OCI-LY3 (cell line): ENCODE results near the gene YIPF5.

Experiments
- H2AFZ ChIP-seq: fragments of 200-600, 300-600 bp; shearing (Covaris generic); 2 replicates; pipeline ENCODE4 v1.6.0; 2014; ENCODE audit warnings: antibody characterized with exemption, low read depth, low read length
- H3K27ac ChIP-seq: fragments of 200-600, 300-600 bp; sonication (generic); 2 replicates; pipeline ENCODE4 v1.5.1; 2014; ENCODE audit warnings: mild to moderate bottlenecking, low read length, moderate library complexity, mixed read lengths
- H3K27me3 ChIP-seq: fragments of 200-600, 300-600 bp; sonication (generic); 2 replicates; pipeline ENCODE4 v1.6.1; 2014; ENCODE audit warnings: low read depth, low read length, mixed read lengths
- H3K36me3 ChIP-seq: fragments of 200-600, 300-600 bp; sonication (generic); replicated peaks from 2 replicates; pipeline ENCODE3; 2014; ENCODE audit warnings: low read depth, low read length, mixed read lengths
- H3K4me1 ChIP-seq: fragments of 300-600, 200-600 bp; sonication (generic); 2 replicates; pipeline ENCODE4 v1.6.1; 2014; ENCODE audit warnings: low read length, mixed read lengths
- H3K4me2 ChIP-seq: fragments of 200-600, 300-600 bp; sonication (generic); 2 replicates; pipeline ENCODE4 v1.6.1; 2014; ENCODE audit warnings: low read length, mixed read lengths
- H3K4me3 ChIP-seq: fragments of 300-600, 200-600 bp; sonication (generic); 2 replicates; pipeline ENCODE4 v1.5.1; 2014; ENCODE audit warnings: antibody characterized with exemption, mild to moderate bottlenecking, low read length, moderate library complexity
- H3K79me2 ChIP-seq: fragments of 300-600, 200-600 bp; shearing (Covaris generic); 2 replicates; pipeline ENCODE4 v1.6.1; 2014; ENCODE audit warnings: mild to moderate bottlenecking, low read length, mixed read lengths
- H3K9ac ChIP-seq: fragments of 300-600, 200-600 bp; shearing (Covaris generic); 2 replicates; pipeline ENCODE4 v1.6.0; 2014; ENCODE audit warnings: mild to moderate bottlenecking, low read length, moderate library complexity
- H3K9me3 ChIP-seq: fragments of 200-600, 300-600 bp; shearing (Covaris generic); 2 replicates; pipeline ENCODE4 v1.6.1; 2014; ENCODE audit warnings: low read length, mixed read lengths; ENCODE audit not compliant: insufficient read depth
- H4K20me1 ChIP-seq: fragments of 200-600, 300-600 bp; sonication (generic); 2 replicates; pipeline ENCODE4 v1.6.1; 2016; ENCODE audit warnings: low read length, mixed read lengths; ENCODE audit not compliant: insufficient read depth
- CTCF ChIP-seq: fragments of 200-600, 300-600 bp; sonication (generic); IDR thresholded peaks from 2 replicates; pipeline ENCODE4 v1.5.1; 2014; ENCODE audit warnings: antibody characterized with exemption, low read length, low read depth
- EZH2phosphoT487 ChIP-seq: fragments of 200-600 bp; shearing (Covaris generic); IDR thresholded peaks from 2 replicates; pipeline ENCODE4 v1.6.1; 2018; ENCODE audit warnings: antibody characterized with exemption, mixed run types, low read depth

YIPF5 gene

GRCh38 chr5:144183254-144183889, 12.9 kb upstream of the YIPF5 start:
- Histone ChIP-seq H3K36me3 (no peaks in the 10 kb centered on the region), H3K4me1 (peaks cover 21% of the 10 kb centered on the region), H3K79me2 (no peaks in the 10 kb centered on the region), H3K27me3 (no peaks in the 10 kb centered on the region), H3K4me3 (no peak overlapping the region), H4K20me1 (no peaks in the 10 kb centered on the region), H2AFZ (no peak overlapping the region), H3K4me2 (peak overlapping the region; percentile 43), H3K27ac (no peak overlapping the region), H3K9me3 (no peaks in the 10 kb centered on the region), H3K9ac (no peak overlapping the region)
- TF ChIP-seq EZH2phosphoT487 (no peak), CTCF (peak; percentile 58)

DNA sequence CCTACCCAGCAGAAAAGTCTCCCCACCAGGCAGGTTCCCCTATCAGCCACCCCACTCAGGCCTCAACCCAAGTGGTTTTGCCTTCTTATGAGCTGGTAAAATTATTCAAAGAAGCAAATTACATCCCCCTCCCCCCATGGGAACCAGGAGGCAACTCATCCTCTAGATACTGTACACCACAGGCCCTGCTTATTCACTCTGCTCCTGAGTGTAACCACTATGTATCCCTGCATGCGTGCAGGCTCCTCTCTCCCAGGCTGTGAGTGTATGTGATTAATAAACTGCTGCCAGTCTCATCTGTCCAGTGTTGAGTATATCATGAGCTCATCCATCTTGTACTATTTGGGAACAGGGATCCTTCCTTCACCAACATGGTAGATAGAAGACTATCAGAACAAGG, 8.8 kb upstream of the YIPF5 start:
- TF ChIP-seq CTCF (no peak), EZH2phosphoT487 (no peak)
- no peaks in the 10 kb centered on the region for H3K36me3 ChIP-seq

GRCh38 chr5:144177548-144177947, 7.1 kb upstream of the YIPF5 start:
- Histone ChIP-seq H3K9me3 (no peaks in the 10 kb centered on the region), H4K20me1 (no peaks in the 10 kb centered on the region), H3K4me3 (no peak overlapping the region), H3K4me2 (no peak overlapping the region), H3K79me2 (no peaks in the 10 kb centered on the region), H3K27ac (no peak overlapping the region), H3K9ac (no peak overlapping the region), H3K27me3 (no peaks in the 10 kb centered on the region), H2AFZ (no peak overlapping the region), H3K4me1 (no peaks in the 10 kb centered on the region), H3K36me3 (no peaks in the 10 kb centered on the region)
- TF ChIP-seq CTCF: no peak

More for the DNA sequence above, 8.8 kb upstream of the YIPF5 start:
- Histone ChIP-seq H3K4me3 (no peak overlapping the region), H3K79me2 (no peaks in the 10 kb centered on the region), H2AFZ (no peak overlapping the region), H3K27me3 (no peaks in the 10 kb centered on the region), H3K4me2 (no peak overlapping the region), H3K9ac (no peak overlapping the region), H3K27ac (no peak overlapping the region), H3K4me1 (no peaks in the 10 kb centered on the region; the same call in 1 of the 2 replicates), H4K20me1 (no peaks in the 10 kb centered on the region), H3K9me3 (no peaks in the 10 kb centered on the region)

DNA sequence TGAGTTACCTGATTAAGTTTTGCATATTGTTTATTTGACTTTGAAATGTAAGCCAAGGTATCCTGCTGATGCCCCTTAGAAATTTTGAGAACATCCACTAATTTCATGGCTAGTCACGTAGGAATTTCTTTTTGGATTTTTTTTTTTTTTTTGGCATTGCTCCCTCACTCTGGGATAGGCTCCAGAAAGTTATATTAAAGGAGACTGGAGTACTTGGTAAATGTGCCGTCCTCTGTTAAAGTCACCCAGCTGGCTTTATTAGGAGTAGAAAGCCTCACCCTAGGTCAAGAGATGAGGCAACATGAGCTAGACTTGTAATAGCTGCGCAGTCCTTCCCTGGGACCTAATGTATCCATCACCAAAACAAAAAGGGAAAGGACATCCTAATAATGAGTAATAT, 3.3 kb upstream of the YIPF5 start:
- peaks cover 16% of the 10 kb centered on the region for H3K79me2 ChIP-seq
- no peaks in the 10 kb centered on the region for H3K36me3 ChIP-seq

More for the DNA sequence above, 3.3 kb upstream of the YIPF5 start:
- H3K4me3 ChIP-seq: no peak overlapping the region
- H2AFZ ChIP-seq: no peak overlapping the region
- H3K4me2 ChIP-seq: no peak overlapping the region
- H3K9me3 ChIP-seq: no peaks in the 10 kb centered on the region
- TF ChIP-seq CTCF: no peak
- TF ChIP-seq EZH2phosphoT487: no peak
- H3K27ac ChIP-seq: no peak overlapping the region
- H3K4me1 ChIP-seq: peaks cover 15% of the 10 kb centered on the region
- H3K27me3 ChIP-seq: no peaks in the 10 kb centered on the region
- no peaks in the 10 kb centered on the region; the same call in 1 of the 2 replicates for H4K20me1 ChIP-seq
- no peak overlapping the region for H3K9ac ChIP-seq
